Inferior parietal cortex (tissue), 1 donor: ENCODE measurements around the gene ADK.
"Not testable (repeated sequence)": the region's sequence is repeated elsewhere in the genome, so short reads cannot be mapped to it uniquely, and the experiment has no call there.

Source experiments
- DNase-seq: peaks from one replicate; pipeline ENCODE4 v3.0.0-alpha.2; 2016; ENCODE audit errors: extremely low spot score

Gene ADK

DNA sequence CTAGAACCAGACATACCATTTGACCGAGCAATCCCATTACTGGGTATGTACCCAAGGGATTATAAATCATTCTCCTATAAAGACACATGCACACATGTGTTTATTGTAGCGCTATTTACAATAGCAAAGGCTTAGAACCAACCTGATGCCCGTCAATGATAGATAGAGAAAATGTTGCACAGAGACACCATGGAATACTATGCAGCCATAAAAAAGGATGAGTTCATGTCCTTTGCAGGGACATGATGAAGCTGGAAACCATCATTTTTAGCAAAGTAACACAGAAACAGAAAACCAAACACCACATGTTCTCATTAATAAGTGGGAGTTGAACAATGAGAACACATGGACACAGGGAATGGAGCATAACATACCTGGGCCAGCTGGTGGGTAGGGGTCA is 202.0 kb downstream of the ADK start:
- not testable (repeated sequence) for DNase-seq

DNA sequence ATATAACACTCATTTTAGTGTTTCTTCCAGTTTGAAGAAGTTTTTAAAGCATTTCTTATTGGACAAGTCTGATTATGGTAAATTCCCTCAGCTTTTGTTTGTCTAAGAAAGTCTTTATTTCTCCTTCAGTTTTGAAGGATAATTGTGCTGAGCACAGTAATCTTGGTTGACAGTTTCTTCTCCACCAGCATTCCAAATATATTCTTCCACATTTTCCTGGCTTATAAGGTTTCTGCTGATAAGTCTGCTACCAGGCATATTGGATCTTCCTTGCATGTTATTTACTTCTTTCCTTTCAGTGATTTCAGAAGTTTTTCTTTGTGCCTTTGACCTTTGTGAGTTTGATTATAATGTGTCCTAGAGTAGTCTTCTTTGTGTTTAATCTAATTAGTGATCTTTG is 210.7 kb downstream of the ADK start:
- DNase-seq, result no peak

DNA sequence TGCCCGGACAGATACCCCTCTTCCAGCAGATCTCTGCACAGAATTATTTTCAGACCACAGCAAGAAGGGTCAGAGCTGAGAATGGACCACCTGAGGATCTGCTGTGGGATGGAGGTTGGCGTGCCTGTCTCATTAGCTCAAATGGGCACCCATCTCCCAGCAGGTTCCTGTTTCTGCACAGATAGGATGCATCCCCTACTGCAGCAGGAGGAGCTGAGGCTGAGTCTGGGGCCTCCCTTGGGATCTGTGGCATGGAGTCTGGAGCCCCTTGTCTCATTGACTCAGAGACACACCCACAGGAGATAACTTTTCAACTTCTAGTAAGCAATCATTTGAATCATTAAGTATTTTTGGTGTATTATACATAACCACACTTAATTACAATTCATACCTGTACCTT is 212.7 kb downstream of the ADK start:
- no peak for DNase-seq

DNA sequence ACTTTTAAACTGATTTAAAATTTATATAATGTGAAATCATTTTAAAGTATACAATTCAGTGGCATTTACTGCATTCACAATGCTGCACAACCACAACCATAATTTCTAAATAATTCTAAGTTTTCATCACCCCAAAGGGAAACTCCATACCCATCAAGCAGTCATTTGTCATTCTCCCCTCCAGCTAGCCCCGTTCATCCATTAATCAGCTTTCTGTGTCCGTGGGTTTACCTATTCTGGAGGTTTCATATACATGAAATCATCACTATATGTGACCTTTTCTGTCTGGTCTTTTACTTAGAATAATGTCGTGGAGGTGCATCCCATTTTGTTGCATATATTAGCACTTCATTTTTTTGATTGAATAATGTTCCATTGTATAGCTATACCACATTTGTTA is 214.1 kb downstream of the ADK start:
- no peak for DNase-seq

DNA sequence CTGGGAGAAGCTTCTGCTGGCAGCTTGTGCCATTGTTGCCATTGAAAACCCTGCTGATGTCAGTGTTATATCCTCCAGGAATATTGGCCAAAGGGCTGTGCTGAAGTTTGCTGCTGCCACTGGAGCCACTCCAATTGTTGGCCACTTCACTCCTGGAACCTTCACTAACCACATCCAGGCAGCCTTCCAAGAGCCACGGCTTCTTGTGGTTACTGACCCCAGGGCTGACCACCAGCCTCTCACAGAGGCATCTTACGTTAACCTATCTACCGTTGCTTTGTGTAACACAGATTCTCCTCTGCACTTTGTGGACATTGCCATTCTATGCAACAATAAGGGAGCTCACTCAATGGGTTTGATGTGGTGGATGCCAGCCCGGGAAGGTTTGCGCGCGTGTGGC is 220.7 kb downstream of the ADK start:
- DNase-seq, result no peak

DNA sequence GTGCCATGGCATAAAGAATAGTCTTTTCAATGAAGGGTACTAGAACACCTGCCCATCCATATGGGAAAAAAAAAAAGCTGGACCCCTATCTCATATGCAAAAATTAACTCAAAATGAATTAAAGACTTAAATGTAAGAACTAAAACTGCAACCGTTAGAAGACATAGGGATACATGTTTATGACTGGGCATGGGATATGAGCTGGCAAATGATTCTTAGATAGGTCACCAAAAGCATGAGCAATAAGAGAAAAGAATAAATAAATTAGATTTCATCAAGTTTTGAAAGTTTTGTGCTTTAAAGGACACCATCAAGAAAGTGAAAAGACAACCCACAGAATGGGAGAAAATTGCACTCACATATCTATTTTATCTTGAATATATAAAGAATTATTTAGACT is 222.0 kb downstream of the ADK start:
- DNase-seq, result no peak

DNA sequence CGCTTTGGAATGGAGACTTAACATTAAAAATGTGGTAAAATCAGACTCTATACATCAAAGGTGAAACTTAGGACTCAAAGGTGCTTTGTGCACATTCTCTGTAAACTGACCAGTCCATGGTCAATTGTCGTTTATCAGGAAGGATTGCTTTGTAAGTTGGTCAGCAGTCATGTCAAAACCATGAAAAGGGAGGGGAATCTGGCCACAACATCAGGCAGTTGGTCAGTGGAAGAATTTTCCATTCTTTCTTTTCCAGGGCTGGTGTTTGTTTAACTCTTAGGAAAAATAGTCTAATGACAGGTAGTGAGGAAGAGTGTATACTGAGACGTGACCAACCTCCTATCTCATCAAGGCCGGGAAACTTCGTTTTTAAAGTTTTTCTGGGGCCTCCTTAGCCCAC is 226.5 kb downstream of the ADK start:
- no peak for DNase-seq

DNA sequence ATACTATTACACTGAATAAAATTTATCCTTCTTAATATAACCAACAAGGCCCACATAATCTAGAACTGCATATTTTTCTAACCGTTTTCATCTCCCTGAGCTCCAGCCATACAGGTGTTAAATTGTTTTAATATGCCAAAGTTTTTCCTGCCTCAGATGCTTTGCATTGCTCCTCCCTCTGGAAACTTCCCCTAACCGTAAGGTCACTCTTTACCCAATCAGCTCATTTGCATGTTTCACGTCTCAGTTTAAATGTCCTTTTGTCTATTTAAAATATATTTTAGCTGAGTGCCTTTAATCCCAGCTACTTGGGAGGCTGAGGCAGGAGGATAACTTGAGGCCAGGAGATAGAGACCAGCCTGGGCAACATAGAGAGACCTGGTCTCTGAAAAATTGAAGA is 228.5 kb downstream of the ADK start:
- DNase-seq, result no peak

DNA sequence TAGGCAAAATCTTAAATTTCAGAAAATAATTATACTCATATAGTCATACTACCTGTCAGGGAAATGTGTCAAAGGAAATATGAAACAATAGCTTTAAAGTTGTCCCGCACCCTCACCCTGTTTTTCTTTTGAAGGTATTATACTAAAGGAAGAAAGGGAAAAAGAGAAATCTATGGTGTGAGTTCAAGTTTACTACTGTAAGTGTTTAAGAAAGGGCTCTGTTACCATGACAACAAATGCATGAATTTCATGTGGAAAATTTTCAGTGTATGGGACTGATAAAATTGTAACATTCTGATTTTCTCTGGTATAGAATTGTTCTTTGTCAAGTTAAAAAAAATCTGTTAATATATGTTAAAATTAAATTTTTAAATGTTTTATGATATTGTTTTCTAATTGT is 229.8 kb downstream of the ADK start:
- DNase-seq, result no peak

DNA sequence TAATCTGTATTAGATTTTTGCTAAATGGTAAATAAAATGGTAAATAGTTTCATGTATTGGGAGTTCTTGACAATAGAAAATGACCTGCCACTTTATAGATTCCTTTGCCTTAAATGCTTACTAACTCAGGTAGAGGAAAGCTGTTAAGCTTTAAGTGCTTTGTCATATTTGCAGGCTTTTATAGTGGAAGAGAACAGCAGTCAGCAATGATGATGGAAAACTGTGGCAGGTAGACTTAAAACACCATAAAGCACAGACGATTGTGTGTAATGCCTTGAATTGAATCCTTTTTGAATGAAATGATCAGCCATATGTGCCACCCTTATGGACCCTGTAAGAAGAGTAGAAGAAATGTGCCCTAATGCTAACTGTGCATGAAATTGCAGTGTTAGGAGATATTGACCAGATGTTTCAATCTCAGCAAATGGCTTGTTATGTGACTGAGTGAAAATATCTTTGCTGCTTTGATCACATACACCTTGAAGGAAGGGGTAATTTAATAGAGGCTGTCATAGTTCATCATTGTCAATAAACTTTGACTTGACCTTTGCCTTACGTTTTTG is 230.4 kb downstream of the ADK start:
- no peak for DNase-seq

DNA sequence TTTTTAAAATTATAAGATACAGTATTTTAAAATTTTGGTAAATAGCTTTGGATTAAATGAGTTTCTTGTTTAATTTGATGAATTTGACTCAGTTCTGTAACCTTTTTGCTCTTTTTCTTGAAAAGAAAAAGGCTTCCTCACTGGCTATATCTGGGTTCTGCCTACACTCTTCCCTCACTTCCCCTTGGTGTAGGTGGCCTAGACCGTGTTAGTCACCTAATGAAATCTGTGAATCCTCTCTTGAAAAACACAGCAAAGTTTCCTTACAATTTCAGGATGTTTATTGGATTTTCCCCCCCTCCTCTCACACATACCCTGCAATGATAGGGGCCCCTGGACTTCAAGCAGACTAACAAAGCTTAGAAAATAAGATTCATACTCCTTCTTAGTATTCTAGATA is 231.6 kb downstream of the ADK start:
- no peak for DNase-seq

DNA sequence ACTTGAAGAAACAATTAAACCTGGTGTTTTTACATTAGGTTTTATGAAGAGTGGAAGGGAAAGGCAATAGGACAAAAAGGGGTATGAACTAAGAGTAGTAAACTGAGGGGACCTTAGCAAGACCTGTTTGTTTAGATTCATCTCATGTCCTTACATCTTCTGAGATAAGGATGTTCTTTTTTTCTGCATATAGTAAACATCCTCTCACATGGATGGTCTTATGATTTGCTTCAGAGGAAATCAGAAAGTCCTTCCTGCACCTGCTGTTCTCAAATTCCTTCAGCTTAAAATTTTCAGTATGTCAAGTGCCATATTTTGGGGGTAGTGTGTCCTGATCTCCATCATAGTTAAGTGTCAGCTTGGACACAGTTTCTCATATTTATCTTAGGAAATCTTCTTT is 232.6 kb downstream of the ADK start:
- no peak for DNase-seq

DNA sequence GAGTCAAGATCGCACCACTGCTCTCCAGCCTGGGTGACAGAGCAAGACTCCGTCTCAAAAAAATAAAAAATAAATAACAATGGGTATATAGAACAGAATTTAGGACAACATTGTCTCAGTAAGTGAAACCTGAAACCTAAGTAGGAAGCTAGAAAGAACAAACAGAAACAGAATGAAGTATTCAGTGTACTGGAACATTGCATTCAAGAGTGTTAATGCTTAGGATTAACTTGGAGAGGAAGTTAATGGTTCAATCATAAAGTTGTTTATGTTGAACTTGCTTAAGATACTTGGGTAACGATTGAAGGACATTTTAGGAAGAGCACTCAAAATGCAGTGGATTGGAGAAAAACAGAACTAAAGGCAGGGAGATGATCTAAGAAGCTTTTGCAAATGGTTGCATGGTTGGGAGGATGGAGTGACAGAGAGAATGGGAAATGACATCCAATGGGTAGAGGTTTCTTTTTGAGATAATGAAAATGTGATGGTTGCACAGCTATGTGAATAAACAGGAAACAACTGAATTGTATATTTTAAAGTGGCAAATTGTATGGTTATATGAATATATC is 233.7 kb downstream of the ADK start:
- no peak for DNase-seq

DNA sequence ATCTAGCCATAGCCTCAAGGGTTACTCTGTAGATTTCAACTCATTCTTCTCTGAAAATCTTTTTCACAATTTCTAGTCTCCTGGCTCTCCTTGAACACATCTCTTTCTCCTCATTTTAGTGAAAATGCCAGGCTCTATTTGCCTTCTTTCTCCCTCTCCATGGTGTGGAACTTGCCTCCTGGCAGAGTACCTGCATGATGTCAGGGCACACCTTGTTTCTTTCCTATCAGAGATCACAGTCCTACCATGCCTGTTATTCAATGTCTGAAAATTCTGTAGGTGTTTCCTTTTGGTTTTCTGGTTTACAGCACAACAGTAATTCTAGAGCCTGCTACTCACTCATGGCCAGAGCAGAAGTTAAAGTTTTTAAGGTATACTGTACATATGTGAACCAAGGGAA is 237.8 kb downstream of the ADK start:
- DNase-seq, result no peak

DNA sequence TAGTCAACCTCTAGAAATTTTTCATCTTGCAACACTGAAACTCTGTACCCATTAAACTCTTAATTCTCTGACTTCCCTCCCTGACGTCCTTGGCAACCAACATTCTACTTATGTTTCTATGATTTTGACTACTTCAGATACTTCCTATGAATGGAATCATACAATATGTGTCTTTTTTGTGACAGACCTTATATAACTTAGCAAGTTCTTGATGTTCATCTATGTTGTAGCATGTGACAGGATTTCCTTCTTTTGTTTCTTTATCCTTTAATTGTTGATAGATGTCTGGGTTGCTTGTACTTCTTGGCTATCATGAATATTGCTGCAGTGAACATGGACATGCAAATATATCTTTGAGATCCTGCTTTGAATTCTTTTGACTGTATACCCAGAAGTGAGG is 240.8 kb downstream of the ADK start:
- DNase-seq, result no peak

DNA sequence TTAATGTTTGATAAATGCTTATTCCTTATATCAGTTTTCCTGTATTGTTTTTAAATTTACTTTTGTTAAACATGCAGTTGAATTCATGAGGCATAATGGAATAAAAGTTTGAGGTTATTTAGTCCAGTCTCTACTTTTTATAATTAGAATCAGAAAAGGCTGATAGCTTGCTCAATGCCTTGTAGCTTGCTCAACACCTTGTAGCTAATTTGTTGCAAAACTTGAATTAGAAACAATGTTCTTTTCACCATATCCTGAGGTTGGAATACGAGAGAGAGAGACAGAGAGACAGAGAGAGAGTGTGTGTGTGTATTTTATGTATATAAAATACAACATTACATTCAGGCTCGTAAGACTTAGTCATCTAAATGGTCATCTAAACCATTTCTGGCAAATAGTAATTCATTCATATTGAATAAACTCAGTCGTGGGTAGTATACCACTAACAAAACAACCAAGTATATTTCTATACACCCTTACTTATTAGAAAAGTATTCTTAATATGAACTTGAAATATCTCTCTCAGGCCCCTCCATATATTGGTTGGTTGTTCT is 243.5 kb downstream of the ADK start:
- no peak for DNase-seq

DNA sequence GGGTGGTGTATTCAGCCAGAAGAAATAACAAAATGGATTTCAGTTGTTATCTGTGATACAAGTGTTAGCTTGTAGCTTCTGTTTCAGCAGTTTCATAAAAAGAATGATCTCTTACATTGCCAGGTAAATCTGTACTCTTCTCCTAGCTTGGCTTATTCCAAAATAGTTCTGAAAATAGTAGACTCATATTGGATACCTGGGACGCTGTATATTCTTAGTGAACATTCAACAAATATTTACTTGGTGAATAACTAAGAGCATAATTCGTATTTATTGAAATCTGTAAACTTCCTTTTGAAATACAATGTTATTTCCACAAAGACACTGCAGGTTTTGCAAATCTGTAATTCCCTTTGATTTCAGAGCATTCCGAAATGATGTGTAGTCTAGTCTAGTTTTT is 249.2 kb downstream of the ADK start:
- DNase-seq, result no peak

DNA sequence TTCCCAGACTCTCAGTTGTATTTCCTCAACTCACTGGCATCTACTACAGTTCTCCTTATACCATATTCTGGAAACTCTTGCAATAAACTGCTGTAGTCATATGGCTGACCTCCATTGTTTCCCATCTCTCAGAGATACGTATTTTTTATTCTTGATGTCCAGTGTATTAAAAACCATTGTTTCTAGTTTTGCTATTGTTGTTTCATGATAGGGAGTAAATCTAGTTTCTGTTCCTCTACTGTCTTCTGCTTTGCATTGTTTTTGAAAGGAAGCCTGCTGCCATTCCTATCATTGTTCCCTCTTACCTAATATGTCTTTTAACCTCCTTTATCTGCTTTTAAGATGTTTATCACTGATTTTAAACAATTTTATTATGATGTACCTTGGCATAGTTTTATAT is 255.0 kb downstream of the ADK start:
- no peak for DNase-seq

DNA sequence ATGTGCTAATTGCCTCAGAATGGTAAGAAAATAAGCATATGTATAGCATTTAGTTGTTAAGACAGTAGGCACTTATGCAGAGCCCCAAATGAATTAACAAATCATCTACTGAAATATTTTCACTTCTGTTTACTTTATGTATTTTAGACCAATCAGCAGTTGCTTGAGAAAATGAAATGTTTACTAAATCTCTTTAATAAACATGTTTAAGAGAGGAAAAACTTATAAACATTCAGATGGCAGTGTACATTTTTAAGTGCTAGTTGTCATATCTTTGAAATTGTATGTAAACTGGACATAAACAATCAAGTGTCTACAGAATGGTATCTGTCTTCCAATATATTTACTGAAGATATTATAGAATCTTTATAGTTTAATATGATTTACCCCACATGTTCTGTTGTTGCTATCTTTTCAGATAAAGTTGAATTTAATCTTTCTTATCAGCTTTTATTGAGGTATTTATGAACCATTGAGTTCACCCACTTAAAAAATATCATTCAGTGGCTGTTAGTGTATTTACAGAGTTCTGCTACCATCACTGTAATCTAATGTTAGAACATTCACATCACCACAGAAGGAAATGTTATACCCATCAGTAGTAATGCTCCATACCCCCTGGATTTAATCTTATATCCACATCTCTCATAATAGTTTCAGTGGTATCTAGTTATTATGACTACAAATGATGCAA is 264.3 kb downstream of the ADK start:
- DNase-seq, result no peak

DNA sequence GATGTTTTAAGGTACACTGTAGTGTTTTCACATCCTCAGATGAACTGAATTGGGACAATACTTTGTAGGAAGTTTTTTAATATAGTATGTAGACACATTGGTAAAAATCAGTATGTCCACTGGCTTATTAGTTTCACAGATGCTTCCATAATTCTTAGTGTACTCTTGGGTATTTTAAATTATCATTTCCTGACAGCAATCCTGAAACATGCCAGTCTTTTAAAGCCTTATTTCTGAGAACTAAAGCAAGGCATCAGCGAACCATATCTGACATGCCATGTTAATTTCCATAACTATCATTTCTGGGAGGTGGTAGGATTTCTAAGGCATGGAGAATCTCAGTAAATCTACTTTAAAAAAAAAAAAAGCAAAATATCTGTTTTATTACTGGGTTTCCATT is 266.4 kb downstream of the ADK start:
- DNase-seq, result no peak

DNA sequence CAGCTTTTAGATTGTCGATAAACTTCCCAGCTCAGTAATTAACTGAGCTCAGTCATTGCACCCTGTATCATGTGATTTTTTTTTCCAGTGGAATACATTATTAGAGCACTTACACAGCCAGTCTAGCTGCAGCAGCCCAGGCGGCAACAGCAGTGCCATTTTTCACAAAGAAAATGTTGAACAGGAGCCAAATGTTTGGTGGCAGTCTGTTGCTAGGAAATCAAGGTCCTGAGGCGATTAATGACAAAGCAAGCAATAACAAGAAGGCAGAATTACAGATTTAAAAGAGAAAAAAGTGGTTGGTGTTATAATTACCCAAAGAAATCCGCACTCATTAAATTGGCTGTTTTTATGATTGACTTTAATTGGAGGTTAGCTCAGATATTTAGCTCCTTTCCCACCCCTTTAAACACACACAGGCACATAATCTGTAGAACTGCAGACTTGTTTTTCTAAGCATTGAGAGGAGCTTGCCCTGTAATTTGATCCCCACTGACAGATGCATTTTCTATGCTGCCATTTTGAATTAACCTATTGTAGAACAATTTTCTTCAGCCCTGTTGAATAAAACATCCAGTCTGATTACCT is 267.4 kb downstream of the ADK start:
- peak; percentile 72 for DNase-seq

DNA sequence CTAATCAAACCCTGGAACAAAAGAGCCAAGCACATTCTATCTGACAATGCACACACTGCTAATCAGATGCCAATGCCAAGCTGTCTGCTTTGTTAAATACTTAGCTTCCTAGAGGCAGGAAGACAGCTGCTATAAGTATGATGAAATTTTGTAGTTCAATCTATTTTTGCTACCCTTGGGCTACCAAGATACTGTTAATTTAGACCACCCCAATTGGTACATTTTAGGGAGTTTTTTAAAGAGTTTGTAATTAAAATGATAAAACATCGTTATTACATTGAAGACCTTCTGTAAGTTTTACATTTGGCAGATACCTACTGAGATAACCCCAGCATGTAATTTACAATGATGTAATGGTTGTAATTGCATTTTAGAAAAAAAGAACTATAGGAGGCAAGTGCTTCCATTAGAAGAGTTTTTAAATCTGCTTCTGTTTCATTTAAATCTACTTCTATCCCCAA is 268.5 kb downstream of the ADK start:
- no peak for DNase-seq

DNA sequence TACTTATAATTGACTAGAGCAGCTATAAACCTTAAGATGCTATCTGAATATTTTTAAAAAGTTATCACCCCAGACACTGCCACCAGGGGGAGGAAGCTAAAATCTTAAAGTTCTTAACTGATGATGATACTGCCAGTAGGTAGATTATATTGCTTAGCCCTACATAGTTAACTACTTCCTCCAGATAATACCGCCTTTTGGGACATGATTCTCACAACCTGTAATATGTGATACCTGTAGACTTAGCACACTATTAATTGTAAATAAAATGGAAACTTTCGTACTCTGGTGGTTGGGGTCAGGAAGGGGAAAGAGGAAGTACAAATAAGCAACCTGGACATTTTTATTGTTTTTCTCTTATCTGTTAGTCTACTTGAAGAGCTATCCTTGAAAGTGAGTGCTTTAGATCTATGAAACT is 268.9 kb downstream of the ADK start:
- no peak for DNase-seq
